Hepatocyte (in vitro differentiated cells): ENCODE measurements around the gene NDC80. TPM values are rescaled to one million over a fixed set of nuclear protein-coding genes. Genes with fewer than 3 reads are reported as not detected.

Experiments
- DNase-seq: peaks from one replicate; pipeline ENCODE4 v3.0.0-alpha.2; 2016; ENCODE audit warnings: low spot score
- H2AFZ ChIP-seq: fragments of 200-600 bp; sonication (generic); 2 replicates; pipeline ENCODE4 v1.6.0; 2016; ENCODE audit warnings: antibody characterized with exemption, mild to moderate bottlenecking
- H3K27ac ChIP-seq: fragments of 200-600 bp; sonication (generic); 2 replicates; pipeline ENCODE4 v1.5.1; 2016; ENCODE audit warnings: mild to moderate bottlenecking
- H3K27me3 ChIP-seq: fragments of 200-600 bp; sonication (generic); 2 replicates; pipeline ENCODE4 v1.6.1; 2016
- H3K36me3 ChIP-seq: fragments of 200-600 bp; sonication (generic); replicated peaks from 2 replicates; pipeline ENCODE4 v1.5.1; 2016; ENCODE audit warnings: low read depth; ENCODE audit not compliant: insufficient read depth
- H3K4me1 ChIP-seq: fragments of 200-600 bp; sonication (generic); 2 replicates; pipeline ENCODE4 v1.5.1; 2016; ENCODE audit warnings: mild to moderate bottlenecking, moderate library complexity; ENCODE audit not compliant: insufficient read depth
- H3K4me2 ChIP-seq: fragments of 200-600 bp; sonication (generic); 2 replicates; pipeline ENCODE4 v1.6.0; 2016
- H3K4me3 ChIP-seq: fragments of 200-600 bp; sonication (generic); 2 replicates; pipeline ENCODE4 v1.5.1; 2016; ENCODE audit warnings: mild to moderate bottlenecking
- H3K79me2 ChIP-seq: fragments of 200-600 bp; sonication (generic); 2 replicates; pipeline ENCODE4 v1.6.0; 2017; ENCODE audit warnings: mild to moderate bottlenecking
- H3K9me2 ChIP-seq: fragments of 200-600 bp; sonication (generic); replicated peaks from 2 replicates; pipeline ENCODE4 v1.6.0; 2017; ENCODE audit warnings: mild to moderate bottlenecking; ENCODE audit not compliant: insufficient read depth
- H3K9me3 ChIP-seq: fragments of 200-600 bp; sonication (generic); 2 replicates; pipeline ENCODE4 v1.5.1; 2016; ENCODE audit warnings: low read depth, mild to moderate bottlenecking
- H4K20me1 ChIP-seq: fragments of 200-600 bp; sonication (generic); 2 replicates; pipeline ENCODE4 v1.6.0; 2016; ENCODE audit warnings: mild to moderate bottlenecking; ENCODE audit not compliant: insufficient read depth, poor library complexity, severe bottlenecking
- EZH2 ChIP-seq: fragments of 200-600 bp; sonication (generic); IDR thresholded peaks from 2 replicates; pipeline ENCODE4 v1.6.1; 2016; ENCODE audit warnings: antibody characterized with exemption, mild to moderate bottlenecking, borderline replicate concordance
- EZH2phosphoT487 ChIP-seq: fragments of 200-600 bp; sonication (generic); IDR thresholded peaks from one replicate; pipeline ENCODE4 v1.6.1; 2018; ENCODE audit warnings: antibody characterized with exemption, mild to moderate bottlenecking, low read depth, moderate library complexity; ENCODE audit not compliant: unreplicated experiment, severe bottlenecking
- WGBS: methylation state at CpG from one replicate; pipeline ENCODE4 v1.1.6; 2016; ENCODE audit warnings: low lambda C conversion rate; ENCODE audit errors: missing lambda C conversion rate; 5-methylcytosine and 5-hydroxymethylcytosine counted together
- polyA plus RNA-seq: library from polyadenylated mRNA; unstranded; fragments of >200 nt; fragmentation: Nextera tagmentation; extraction: Ambion mirVana; gene quantifications from 2 replicates; pipeline ENCODE4 v1.2.1, GENCODE V29; 2016
- total RNA-seq: library from RNA; depleted of rRNA; stranded (reverse); fragments of >200 nt; gene quantifications from 2 replicates; pipeline ENCODE4 v1.2.3, GENCODE V29; 2014
- TF ChIP-seq, protein P1 (sequence below): fragments of 200-600 bp; sonication (generic); IDR thresholded peaks from 2 replicates; pipeline ENCODE4 v1.5.1; 2016; ENCODE audit warnings: antibody characterized with exemption, mild to moderate bottlenecking; ENCODE audit not compliant: poor library complexity

NDC80 gene
- total and polyA plus RNA-seq, 2 experiments from 2014 or later: 3.9 to 6.5 TPM

DNA sequence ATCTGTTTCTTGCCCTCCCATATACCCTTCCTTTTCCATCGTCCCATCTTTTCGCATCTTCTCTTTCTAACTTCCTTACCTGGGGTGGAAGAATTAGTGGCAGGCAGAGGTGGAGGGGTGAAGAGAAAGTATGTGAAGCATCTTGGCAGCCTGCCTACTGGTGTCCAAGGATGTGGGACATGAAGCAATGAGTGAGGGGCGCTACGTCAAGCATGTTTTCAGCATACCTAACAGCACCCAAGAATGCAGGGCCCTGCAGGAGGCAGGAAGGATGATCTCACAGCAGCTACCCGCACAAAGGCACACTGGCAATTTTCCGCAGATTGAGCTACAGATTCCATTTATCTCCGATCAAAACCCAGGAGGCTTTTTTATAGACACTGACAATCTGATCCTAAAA is 42.2 kb upstream of the NDC80 start:
- H3K27ac ChIP-seq: no peak overlapping the region
- no peaks in the 10 kb centered on the region for H3K9me3 ChIP-seq
- no peaks in the 10 kb centered on the region for H3K9me2 ChIP-seq
- no peaks in the 10 kb centered on the region for H3K36me3 ChIP-seq
- H2AFZ ChIP-seq: no peak overlapping the region
- no peaks in the 10 kb centered on the region for H4K20me1 ChIP-seq
- no peaks in the 10 kb centered on the region for H3K27me3 ChIP-seq
- 77% methylated on average over 7 of the region's 7 CpGs for whole genome bisulfite sequencing
- no peak overlapping the region for H3K4me3 ChIP-seq
- no peak for TF ChIP-seq EZH2
- TF ChIP-seq, protein P1, sequence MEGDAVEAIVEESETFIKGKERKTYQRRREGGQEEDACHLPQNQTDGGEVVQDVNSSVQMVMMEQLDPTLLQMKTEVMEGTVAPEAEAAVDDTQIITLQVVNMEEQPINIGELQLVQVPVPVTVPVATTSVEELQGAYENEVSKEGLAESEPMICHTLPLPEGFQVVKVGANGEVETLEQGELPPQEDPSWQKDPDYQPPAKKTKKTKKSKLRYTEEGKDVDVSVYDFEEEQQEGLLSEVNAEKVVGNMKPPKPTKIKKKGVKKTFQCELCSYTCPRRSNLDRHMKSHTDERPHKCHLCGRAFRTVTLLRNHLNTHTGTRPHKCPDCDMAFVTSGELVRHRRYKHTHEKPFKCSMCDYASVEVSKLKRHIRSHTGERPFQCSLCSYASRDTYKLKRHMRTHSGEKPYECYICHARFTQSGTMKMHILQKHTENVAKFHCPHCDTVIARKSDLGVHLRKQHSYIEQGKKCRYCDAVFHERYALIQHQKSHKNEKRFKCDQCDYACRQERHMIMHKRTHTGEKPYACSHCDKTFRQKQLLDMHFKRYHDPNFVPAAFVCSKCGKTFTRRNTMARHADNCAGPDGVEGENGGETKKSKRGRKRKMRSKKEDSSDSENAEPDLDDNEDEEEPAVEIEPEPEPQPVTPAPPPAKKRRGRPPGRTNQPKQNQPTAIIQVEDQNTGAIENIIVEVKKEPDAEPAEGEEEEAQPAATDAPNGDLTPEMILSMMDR: no peak
- TF ChIP-seq EZH2phosphoT487: no peak
- H3K79me2 ChIP-seq: no peaks in the 10 kb centered on the region
- H3K4me1 ChIP-seq: no peaks in the 10 kb centered on the region
- H3K4me2 ChIP-seq: no peak overlapping the region
- no peak for DNase-seq

DNA sequence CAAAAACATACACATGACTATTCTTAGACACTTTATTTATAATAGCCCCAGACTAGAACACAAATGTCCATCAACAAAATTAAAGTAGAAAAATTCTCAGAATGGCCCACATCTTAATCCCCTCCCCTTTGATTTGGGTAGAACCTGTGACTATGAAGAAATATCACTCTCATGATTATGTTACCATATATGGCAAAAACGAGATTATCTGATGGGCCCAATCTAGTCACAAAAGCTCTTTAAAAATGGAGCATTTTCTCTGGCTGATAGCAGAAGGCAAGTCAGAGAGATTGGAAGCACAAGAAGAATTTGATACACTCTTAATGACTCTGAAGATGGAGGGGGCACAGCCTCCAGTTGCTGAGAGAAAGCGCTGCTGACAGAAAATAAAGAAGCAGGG is 39.6 kb upstream of the NDC80 start:
- no peak overlapping the region for H3K27ac ChIP-seq
- peaks cover 1% of the 10 kb centered on the region for H3K4me1 ChIP-seq
- H3K4me2 ChIP-seq: no peak overlapping the region
- no peaks in the 10 kb centered on the region for H3K79me2 ChIP-seq
- DNase-seq: no peak
- H3K9me2 ChIP-seq: no peaks in the 10 kb centered on the region
- WGBS: 93% methylated on average over 2 of the region's 2 CpGs
- H2AFZ ChIP-seq: no peak overlapping the region
- H3K27me3 ChIP-seq: no peaks in the 10 kb centered on the region
- no peaks in the 10 kb centered on the region for H3K9me3 ChIP-seq
- H3K4me3 ChIP-seq: no peak overlapping the region
- H4K20me1 ChIP-seq: no peaks in the 10 kb centered on the region
- TF ChIP-seq EZH2phosphoT487 (no peak), EZH2 (no peak)
- TF ChIP-seq, protein P1: no peak
- H3K36me3 ChIP-seq: no peaks in the 10 kb centered on the region

GRCh38 chr18:2532797-2533196 is 38.6 kb upstream of the NDC80 start:
- no peak overlapping the region for H3K27ac ChIP-seq
- TF ChIP-seq EZH2 (no peak), EZH2phosphoT487 (no peak)
- TF ChIP-seq, protein P1: no peak
- peaks cover 10% of the 10 kb centered on the region for H3K4me1 ChIP-seq
- H3K27me3 ChIP-seq: no peaks in the 10 kb centered on the region
- H4K20me1 ChIP-seq: no peaks in the 10 kb centered on the region
- no peak overlapping the region for H2AFZ ChIP-seq
- DNase-seq: no peak
- H3K9me3 ChIP-seq: no peaks in the 10 kb centered on the region
- H3K9me2 ChIP-seq: no peaks in the 10 kb centered on the region
- H3K4me2 ChIP-seq: no peak overlapping the region
- no peaks in the 10 kb centered on the region for H3K36me3 ChIP-seq
- H3K79me2 ChIP-seq: no peaks in the 10 kb centered on the region
- H3K4me3 ChIP-seq: no peak overlapping the region
- 93% methylated on average over 2 of the region's 2 CpGs for WGBS

- DNase-seq: no peak
- H3K4me2 ChIP-seq: no peak overlapping the region
- H3K4me1 ChIP-seq: peaks cover 13% of the 10 kb centered on the region
- H3K79me2 ChIP-seq: no peaks in the 10 kb centered on the region
- no peaks in the 10 kb centered on the region for H3K9me3 ChIP-seq
- H3K27me3 ChIP-seq: no peaks in the 10 kb centered on the region
- H4K20me1 ChIP-seq: no peaks in the 10 kb centered on the region
- H3K4me3 ChIP-seq: no peak overlapping the region
- no peaks in the 10 kb centered on the region for H3K9me2 ChIP-seq
- no peak for TF ChIP-seq EZH2phosphoT487
- no peak for TF ChIP-seq EZH2
- TF ChIP-seq, protein P1: no peak
- no peak overlapping the region for H3K27ac ChIP-seq
- H2AFZ ChIP-seq: no peak overlapping the region
- 100% methylated on average over 1 of the region's 1 CpG for WGBS
- no peaks in the 10 kb centered on the region for H3K36me3 ChIP-seq
These were observed 36.5 kb upstream of the NDC80 start for GRCh38 chr18:2534906-2535305.
